LNCAP (cell line): ENCODE results near the gene FAM83G.
"Not testable (repeated sequence)": the region's sequence is repeated elsewhere in the genome, so short reads cannot be mapped to it uniquely, and the experiment has no call there.

ENCODE experiments used
- TF ChIP-seq, protein P1 (sequence below): fragments of 450-650 bp; IDR thresholded peaks from 2 replicates; pipeline ENCODE4 v1.5.1; 2017; ENCODE audit warnings: mild to moderate bottlenecking

The FAM83G gene, protein sequence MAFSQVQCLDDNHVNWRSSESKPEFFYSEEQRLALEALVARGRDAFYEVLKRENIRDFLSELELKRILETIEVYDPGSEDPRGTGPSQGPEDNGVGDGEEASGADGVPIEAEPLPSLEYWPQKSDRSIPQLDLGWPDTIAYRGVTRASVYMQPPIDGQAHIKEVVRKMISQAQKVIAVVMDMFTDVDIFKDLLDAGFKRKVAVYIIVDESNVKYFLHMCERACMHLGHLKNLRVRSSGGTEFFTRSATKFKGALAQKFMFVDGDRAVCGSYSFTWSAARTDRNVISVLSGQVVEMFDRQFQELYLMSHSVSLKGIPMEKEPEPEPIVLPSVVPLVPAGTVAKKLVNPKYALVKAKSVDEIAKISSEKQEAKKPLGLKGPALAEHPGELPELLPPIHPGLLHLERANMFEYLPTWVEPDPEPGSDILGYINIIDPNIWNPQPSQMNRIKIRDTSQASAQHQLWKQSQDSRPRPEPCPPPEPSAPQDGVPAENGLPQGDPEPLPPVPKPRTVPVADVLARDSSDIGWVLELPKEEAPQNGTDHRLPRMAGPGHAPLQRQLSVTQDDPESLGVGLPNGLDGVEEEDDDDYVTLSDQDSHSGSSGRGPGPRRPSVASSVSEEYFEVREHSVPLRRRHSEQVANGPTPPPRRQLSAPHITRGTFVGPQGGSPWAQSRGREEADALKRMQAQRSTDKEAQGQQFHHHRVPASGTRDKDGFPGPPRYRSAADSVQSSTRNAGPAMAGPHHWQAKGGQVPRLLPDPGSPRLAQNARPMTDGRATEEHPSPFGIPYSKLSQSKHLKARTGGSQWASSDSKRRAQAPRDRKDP

DNA sequence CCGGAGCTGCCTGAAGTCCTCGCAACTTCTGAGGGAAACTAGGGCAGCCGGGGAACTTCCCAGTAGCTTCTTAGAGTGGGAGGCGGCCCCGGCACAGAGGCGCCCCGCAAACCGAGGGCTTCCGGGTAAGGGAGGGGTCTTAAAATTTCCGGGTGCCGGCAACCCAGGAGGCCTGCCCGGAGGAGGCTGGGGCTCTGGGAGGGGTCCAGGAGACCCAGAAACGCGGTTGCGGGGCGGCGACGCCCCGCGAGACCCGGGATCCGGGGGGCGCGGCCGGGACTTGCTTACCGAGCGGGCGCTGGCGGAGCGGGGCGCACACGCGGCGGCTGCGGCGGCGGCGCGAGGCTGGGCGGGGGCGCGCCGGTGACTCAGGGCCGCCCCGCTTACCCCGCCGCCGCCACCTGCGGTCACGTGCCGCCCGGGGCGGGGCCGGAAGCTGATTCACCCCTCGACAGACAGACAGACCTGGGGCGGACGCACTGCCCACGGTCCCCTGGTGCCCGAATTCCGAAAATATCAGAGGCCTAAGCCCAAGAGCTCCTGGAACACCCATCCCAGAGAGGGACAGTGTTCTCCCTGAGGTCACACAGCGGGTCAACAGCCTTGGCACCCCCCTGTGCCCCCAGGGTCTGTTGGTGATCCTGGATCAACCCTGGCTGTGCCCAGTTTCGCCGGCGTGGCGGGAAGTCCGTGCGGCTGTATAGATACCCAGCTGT, at the start of gene FAM83G:
TSS of gene FAM83G (minus strand) at position 344 of the 716 bp plus-strand sequence. CDS start 723 bp downstream, outside the sequence.
- TF ChIP-seq, protein P1, sequence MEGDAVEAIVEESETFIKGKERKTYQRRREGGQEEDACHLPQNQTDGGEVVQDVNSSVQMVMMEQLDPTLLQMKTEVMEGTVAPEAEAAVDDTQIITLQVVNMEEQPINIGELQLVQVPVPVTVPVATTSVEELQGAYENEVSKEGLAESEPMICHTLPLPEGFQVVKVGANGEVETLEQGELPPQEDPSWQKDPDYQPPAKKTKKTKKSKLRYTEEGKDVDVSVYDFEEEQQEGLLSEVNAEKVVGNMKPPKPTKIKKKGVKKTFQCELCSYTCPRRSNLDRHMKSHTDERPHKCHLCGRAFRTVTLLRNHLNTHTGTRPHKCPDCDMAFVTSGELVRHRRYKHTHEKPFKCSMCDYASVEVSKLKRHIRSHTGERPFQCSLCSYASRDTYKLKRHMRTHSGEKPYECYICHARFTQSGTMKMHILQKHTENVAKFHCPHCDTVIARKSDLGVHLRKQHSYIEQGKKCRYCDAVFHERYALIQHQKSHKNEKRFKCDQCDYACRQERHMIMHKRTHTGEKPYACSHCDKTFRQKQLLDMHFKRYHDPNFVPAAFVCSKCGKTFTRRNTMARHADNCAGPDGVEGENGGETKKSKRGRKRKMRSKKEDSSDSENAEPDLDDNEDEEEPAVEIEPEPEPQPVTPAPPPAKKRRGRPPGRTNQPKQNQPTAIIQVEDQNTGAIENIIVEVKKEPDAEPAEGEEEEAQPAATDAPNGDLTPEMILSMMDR: no peak

DNA sequence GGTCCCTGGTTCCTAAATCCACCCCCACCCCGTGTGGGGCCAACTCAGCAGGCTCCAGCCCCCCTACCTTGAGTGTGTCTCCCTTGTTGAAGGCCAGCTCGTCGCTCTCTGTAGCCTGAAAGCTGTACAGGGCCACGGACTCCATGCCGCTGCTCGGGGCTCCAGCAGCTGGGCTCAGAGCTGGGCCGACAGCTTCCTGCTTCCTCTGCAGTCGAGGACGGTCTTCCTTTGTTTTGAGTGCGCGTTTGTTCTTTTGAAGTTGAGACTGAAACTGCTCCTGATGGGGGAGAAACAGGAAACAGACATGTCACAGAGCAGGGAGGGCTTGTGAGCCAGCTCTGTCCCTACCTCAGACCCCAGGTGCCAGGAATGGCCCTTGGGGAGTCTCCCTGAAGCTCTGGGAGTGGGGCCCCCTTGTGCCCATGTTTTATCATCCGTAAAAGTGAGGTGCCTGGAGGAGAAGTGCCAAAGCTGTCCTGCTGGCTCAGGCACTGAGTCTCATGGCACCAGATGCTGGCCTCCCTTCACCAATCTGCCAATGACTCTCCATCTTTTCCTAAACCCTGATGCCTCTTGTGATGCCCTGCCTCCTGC, 42.3 kb upstream of the FAM83G start, which contains the start of gene GRAP:
TSS of gene GRAP (minus strand) at position 176 of the 594 bp plus-strand sequence. CDS start at position 145, 31 bp downstream.
- TF ChIP-seq, protein P1: not testable (repeated sequence)

DNA sequence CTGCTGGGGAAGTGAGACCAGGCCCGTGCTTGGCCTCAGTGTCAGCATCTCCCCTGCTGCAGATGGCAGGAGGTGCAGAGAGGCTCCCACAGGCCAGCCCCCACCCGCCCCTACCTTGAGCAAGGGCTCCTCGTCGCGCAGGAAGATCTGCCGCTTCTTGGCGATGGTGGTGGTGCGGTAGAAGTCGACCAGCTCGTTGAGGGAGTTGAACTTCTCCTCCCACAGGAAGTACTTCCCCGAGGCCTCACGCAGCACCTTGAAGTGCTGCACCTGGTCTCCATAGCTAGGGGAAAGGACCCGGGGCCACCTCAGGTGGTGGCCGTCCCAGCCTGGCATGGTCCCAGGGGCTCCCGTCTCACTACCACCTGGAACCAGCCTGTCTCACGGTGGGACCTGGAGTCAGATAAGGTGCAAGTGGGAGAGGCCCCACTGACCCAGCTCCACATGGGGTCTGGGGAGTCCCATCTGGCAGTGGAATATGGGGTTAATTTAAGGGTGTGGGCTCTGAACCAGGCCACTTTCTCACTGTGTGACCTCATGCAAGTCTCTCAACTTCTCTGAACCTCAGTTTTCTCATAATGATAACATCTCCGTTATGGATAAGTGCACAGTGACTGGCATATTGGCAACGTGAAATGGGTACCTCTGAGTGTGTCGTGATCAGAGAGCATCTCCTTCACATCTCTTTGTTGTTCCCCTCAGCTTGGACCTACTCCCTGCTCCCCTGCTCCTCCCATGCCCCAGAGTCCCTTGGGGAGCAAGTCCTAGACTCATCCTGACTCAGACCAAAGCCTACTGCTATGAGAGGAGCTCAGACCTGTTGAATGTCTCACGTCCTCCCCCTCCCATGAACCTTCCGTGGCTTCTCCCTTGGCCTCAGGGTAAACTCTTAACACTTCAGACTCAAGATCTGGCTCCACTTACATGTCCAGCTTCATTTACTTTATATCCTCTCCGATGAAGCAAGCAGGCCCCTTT, 19.8 kb upstream of the FAM83G start:
- TF ChIP-seq, protein P1: no peak

DNA sequence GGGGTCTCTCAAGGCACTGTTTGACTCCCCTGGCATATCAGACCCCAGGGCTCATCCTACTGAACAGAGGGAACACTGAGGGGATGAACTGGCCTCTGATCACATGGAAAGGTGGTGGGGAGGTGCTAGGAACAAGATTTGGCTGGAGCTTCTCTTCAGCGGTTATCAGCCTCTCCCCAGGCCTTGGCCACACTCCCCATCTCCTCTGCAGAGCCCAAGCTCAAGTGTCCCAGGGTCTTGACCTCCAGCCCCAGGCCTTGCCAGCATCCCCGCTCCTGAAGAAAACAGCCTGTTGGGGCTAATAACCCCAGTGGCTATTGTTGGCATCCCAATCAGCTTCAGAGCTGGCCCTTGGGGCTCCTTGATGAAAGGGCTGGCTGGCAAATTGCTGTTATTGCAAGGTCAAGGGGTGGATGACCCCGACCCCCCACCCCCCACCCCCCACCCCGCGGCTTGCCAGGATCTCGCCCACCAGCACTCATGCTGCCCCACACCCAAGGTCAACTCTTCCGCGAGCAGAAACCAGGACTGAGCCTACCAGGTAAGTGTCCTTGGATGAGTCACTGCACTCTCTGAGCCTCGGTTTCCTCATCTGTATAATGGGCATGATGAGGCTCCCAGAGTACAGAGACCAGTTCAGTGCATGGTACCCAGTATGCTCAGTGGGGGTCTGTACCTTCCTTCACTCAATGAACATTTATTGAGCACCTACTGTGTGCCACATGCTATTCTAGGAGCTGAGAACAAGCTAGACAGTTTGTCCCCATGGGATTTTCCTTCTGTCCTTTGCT, 18.8 kb upstream of the FAM83G start:
- TF ChIP-seq, protein P1: no peak

DNA sequence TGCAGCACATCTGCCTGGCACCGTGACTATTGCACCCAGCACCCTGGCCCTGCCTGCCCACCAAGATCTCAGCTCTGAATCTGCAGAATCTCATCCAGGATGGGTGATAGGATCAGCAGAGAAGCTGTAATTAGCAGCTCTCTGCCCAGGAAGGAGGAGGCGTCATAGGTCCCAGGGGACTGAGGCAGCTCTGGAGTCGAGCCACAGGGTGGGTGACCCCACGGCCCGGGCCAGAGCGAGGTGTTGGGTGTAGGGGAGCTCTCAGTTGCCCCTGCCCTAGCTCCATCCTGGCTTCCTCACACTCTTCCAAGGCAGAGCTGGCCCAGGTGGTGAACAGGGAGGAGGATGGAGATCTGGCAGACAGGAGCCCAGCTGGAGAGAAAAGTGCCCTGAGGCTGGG, 18.2 kb upstream of the FAM83G start:
- TF ChIP-seq, protein P1: no peak

DNA sequence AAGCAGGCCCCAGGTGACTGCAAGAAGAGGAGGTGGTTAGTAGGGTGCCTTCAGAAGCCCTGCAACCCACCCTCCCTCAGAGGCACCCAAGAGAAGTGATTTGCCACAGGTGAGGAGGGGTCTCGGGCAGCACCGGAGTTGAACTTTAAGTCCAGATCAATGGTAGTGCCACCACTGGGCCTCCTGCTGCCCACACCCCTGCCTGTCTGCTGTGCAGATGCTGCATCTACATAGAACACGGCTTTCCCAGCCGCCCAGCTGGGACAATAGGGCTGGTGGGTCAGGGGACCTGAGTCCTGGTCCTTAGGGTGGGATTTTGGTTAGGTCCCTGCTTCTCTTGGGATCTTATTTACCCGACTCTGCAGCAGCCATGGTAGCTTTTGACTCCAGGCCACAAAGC, 17.6 kb upstream of the FAM83G start:
- TF ChIP-seq, protein P1: no peak
